ENCODE data around the gene KCTD16.

KCTD16 gene

DNA sequence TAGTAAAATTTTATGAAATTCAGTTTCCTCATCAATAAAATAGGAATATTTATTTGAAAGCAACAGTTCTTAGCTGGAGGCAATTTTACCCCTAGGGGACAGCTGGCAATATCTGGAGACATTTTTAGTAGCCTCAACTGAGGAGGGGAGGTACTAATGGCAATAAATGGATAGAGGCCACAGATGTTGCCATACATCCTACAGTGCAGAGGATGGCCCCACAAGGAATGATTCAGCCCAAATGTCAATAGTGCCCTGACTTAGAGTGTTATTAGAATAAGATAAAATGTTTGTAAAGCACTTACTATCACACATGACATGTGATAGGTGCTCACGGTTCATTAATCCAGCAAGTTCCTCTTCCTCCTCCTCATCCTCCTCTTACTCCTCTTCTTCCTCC lies 293.6 kb downstream of the KCTD16 start:
- peaks cover 8% of the 10 kb centered on the region for H3K9me3 Mint-ChIP-seq (ENCODE audit: low read depth)
- no peaks in the 10 kb centered on the region for H3K27me3 Mint-ChIP-seq
- H3K4me3 Mint-ChIP-seq, result no peak overlapping the region
- no peak overlapping the region for H3K27ac Mint-ChIP-seq
- no peaks in the 10 kb centered on the region for H3K36me3 Mint-ChIP-seq
- no peaks in the 10 kb centered on the region for H3K4me1 Mint-ChIP-seq (ENCODE audit: low read depth)

DNA sequence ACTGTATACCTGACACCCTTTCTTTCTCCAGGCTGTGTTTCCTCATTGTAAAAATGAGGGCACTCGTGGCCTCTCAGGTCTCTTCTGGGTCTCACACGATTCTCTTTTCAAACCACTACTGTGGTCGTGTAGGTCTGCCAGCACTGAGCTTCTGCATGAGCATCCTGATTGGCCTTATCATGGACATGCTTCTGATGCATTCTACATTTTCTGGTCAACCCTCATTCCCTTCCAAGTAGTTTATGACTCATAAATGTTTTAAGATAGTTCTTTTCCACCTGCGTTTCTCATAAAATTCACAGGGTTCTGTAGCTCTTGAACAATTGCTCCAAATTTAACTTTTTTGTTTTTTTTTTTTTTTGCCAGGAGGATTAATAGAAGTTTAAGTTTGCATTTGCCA lies 294.8 kb downstream of the KCTD16 start:
- H3K27me3 Mint-ChIP-seq, result no peaks in the 10 kb centered on the region
- no peaks in the 10 kb centered on the region for H3K4me1 Mint-ChIP-seq (ENCODE audit: low read depth)
- no peaks in the 10 kb centered on the region for H3K36me3 Mint-ChIP-seq
- H3K9me3 Mint-ChIP-seq (ENCODE audit: low read depth), result peaks cover 4% of the 10 kb centered on the region
- H3K4me3 Mint-ChIP-seq, result no peak overlapping the region
- H3K27ac Mint-ChIP-seq, result no peak overlapping the region

DNA sequence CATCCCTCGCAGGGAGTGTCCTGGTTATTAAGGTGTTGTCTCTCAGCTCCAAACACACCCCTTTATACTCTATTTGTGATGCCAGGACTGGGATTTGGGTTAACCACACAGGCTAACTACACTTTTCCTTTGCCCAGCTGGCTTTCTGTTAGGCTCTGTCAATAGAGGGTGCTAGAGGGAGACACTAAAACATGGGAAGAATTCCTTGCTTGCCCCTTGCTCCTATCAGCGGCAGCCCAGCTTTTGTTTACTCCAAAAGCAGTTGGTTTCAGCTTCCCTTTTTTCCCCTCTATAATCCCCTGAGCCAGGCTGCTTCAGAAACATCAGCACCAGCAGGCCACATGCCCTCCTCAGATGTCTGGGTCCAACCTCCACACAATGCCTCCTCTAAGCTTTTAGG lies 297.1 kb downstream of the KCTD16 start:
- Mint-ChIP-seq H3K27me3 (no peaks in the 10 kb centered on the region), H3K9me3 (ENCODE audit: low read depth) (no peaks in the 10 kb centered on the region), H3K27ac (no peak overlapping the region), H3K4me1 (ENCODE audit: low read depth) (no peaks in the 10 kb centered on the region), H3K4me3 (no peak overlapping the region), H3K36me3 (no peaks in the 10 kb centered on the region)

DNA sequence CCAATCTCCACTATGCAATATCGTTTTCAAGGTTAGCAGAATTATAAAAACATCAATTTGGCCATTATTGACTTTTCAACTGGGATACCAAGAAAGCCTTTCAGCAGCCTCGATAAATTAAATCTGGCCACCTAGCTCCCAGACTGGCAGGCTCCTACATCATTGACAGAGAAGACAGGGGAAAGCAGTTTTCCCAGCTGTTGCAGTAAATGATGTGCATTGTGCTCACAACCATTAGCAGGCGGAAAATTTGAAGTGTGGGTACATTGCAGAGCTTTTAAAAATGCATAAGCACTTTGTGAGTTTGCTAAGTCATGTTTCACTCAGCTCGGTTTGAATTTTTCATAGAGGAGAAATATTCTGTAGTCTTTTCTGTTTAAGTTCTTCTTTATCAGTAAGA lies 297.9 kb downstream of the KCTD16 start:
- no peaks in the 10 kb centered on the region for H3K36me3 Mint-ChIP-seq
- H3K9me3 Mint-ChIP-seq (ENCODE audit: low read depth), result no peaks in the 10 kb centered on the region
- H3K4me3 Mint-ChIP-seq, result no peak overlapping the region
- no peak overlapping the region for H3K27ac Mint-ChIP-seq
- no peaks in the 10 kb centered on the region for H3K4me1 Mint-ChIP-seq (ENCODE audit: low read depth)
- H3K27me3 Mint-ChIP-seq, result no peaks in the 10 kb centered on the region

DNA sequence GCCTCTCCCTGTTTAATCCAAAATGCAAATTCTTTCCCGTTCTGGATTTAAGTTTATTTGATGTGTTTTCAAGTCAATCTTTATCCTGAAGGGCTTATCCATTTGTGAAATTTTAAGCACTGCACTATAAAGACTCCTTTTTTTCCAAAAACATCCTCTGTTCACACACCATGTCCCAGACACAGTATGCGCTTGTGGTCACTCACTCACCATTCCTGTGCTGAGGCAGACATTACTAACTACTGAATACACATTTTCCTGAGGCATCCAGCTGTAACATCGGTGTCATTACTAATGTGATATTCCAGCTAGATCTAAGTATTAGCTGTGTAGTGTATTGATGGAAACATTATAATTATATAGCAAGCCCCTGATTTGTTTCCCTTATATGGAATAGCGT lies 298.4 kb downstream of the KCTD16 start:
- Mint-ChIP-seq H3K9me3 (ENCODE audit: low read depth) (no peaks in the 10 kb centered on the region), H3K36me3 (no peaks in the 10 kb centered on the region), H3K4me3 (no peak overlapping the region), H3K4me1 (ENCODE audit: low read depth) (no peaks in the 10 kb centered on the region), H3K27ac (no peak overlapping the region), H3K27me3 (no peaks in the 10 kb centered on the region)

DNA sequence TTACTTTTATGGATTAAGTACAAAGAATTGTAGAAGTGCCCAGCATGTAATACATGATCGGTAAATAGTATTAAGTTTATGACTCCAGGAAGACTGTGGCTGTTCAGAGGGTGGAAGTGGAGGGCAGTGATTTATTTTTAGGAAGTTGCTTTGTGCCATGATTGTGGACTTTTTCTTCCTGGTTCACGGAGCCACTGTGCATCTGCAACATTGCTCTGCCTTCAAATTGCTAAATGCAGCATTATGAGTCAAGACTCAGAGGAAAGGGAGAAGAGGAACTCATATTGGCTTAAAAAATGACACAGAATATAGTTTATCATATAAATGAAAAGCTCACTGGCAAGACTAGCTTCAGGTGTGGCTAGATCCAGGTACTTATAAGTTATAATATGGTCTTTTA lies 301.5 kb downstream of the KCTD16 start:
- H3K4me3 Mint-ChIP-seq, result no peak overlapping the region
- H3K27ac Mint-ChIP-seq, result no peak overlapping the region
- H3K9me3 Mint-ChIP-seq (ENCODE audit: low read depth), result no peaks in the 10 kb centered on the region
- H3K4me1 Mint-ChIP-seq (ENCODE audit: low read depth), result no peaks in the 10 kb centered on the region
- no peaks in the 10 kb centered on the region for H3K36me3 Mint-ChIP-seq
- H3K27me3 Mint-ChIP-seq, result no peaks in the 10 kb centered on the region

DNA sequence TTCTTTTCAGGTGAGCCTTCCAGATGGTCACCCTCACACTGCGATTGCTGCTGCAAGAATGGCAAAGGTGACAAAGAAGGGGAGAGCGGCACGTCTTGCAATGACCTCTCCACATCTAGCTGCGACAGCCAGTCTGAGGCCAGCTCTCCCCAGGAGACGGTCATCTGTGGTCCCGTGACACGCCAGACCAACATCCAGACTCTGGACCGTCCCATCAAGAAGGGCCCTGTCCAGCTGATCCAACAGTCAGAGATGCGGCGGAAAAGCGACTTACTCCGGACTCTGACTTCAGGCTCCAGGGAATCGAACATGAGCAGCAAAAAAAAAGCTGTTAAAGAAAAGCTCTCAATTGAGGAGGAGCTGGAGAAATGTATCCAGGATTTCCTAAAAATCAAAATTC lies 303.0 kb downstream of the KCTD16 start:
- no peak overlapping the region for H3K4me3 Mint-ChIP-seq
- no peaks in the 10 kb centered on the region for H3K9me3 Mint-ChIP-seq (ENCODE audit: low read depth)
- H3K27me3 Mint-ChIP-seq, result no peaks in the 10 kb centered on the region
- no peak overlapping the region for H3K27ac Mint-ChIP-seq
- H3K4me1 Mint-ChIP-seq (ENCODE audit: low read depth), result no peaks in the 10 kb centered on the region
- H3K36me3 Mint-ChIP-seq, result no peaks in the 10 kb centered on the region

DNA sequence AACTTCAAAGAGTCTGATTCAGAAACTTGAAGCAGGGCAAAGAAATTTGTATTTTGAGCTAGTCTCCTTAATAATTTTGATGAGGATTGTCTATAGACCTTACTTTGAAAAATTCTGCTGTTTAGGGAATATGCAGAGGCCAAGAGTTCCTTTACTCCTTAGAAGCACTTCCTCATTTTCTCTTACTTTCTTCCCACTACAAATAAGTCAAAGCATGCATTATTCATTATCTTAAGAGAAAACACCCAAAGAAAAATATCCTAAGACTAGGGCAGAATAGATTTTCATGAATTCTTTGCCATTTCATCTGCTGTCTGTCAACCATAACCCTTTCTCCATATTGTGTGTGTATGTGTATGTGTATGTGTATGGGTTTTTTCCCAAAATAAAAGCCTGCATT lies 307.9 kb downstream of the KCTD16 start:
- Mint-ChIP-seq H3K4me1 (ENCODE audit: low read depth) (no peaks in the 10 kb centered on the region), H3K36me3 (no peaks in the 10 kb centered on the region), H3K27me3 (no peaks in the 10 kb centered on the region), H3K4me3 (no peak overlapping the region), H3K27ac (no peak overlapping the region), H3K9me3 (ENCODE audit: low read depth) (no peaks in the 10 kb centered on the region)

DNA sequence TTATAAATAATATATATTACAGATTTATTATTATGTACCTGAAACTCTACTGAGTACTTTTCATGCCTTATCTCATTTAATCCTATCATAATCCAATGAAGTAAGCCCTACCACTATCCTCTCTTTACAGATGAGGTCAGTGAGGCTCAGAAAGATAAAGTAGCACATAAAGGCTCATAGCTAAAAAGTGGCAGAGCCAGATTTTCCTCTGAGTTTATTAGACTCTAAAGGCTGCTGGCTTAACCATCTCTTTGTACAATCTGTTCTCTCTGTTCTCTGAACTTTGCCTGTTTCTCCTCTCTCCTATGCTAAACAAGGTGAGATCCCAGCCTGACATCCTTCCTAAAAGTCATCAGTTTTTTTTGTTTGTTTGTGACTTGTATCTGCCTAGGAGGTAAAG lies 311.2 kb downstream of the KCTD16 start:
- no peak overlapping the region for H3K4me3 Mint-ChIP-seq
- no peaks in the 10 kb centered on the region for H3K9me3 Mint-ChIP-seq (ENCODE audit: low read depth)
- H3K4me1 Mint-ChIP-seq (ENCODE audit: low read depth), result no peaks in the 10 kb centered on the region
- no peaks in the 10 kb centered on the region for H3K36me3 Mint-ChIP-seq
- H3K27ac Mint-ChIP-seq, result no peak overlapping the region
- H3K27me3 Mint-ChIP-seq, result no peaks in the 10 kb centered on the region

DNA sequence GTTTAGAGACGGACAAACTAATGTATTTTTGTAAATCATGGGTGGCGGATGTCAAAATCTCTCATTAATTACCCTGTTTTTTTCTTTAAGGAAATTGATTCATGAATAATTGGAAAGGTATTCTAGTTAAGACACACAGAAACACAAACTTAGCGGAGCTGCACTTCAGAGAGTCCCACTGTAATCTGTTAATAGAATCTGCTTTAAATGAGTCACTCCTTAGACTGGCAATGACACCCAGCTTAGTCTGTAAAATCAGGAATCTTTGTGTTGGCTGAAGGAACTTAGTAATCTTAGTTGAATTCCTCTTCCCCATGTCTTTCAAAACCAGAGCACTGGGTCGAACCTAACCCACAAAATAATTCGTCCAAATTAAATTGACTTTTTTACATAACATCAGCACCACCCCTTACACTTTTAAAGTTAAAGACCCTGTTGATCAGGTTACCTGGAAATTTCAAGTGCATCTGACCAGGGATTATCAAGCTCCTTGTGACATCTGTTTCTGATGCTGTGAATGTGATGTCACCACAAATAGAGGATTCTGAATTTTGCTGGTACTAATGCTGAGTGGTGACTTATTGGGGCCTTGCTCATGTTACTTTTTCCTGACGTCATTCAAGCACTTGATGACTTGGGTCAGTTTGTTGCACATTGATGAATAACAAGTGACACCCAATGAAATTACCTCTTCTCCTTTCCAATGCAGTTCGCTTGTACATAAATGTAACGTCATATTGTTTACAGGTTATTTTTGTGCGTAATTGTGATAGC lies 313.6 kb downstream of the KCTD16 start:
- Mint-ChIP-seq H3K9me3 (ENCODE audit: low read depth) (peaks cover 3% of the 10 kb centered on the region), H3K4me1 (ENCODE audit: low read depth) (no peaks in the 10 kb centered on the region), H3K4me3 (no peak overlapping the region), H3K27ac (no peak overlapping the region), H3K36me3 (no peaks in the 10 kb centered on the region), H3K27me3 (no peaks in the 10 kb centered on the region)

DNA sequence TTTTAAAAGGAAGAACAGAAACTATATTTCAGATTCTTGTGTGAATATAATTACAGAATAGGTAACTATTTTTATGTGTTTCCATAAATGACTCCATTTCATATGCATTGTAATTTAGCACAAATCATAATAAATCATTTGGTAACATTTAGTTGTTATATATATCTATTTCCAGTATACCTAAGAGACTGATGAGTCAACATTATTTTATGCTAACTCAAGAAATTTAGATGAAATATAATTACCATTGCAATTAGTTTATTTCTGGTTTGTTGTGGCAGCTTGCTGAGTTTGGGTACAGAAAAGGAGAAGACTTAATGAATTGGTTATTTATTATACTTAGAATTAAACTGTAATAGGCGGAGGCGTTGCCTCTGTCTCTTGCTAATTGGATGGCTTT lies 314.9 kb downstream of the KCTD16 start:
- H3K9me3 Mint-ChIP-seq (ENCODE audit: low read depth), result peaks cover 6% of the 10 kb centered on the region
- no peaks in the 10 kb centered on the region for H3K27me3 Mint-ChIP-seq
- H3K4me3 Mint-ChIP-seq, result no peak overlapping the region
- H3K36me3 Mint-ChIP-seq, result no peaks in the 10 kb centered on the region
- H3K4me1 Mint-ChIP-seq (ENCODE audit: low read depth), result no peaks in the 10 kb centered on the region
- no peak overlapping the region for H3K27ac Mint-ChIP-seq

DNA sequence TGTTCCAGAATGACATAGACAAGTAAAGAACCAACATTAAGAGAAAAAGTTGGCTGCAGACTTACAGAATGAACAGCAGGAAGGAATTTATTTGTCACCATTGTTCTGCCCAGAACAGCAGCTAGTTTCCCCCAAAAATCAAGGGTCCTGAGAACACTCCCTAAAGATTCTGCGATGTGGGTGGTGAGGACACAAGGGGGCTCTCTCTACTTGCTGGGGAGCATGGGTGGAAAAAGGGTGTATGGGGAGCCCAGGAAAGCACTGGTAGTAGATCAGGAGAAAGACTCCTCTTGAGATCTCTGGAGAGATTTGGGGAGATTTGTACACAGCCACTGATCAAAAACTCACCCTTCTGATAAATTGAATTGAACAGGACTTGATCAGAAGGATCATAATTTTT lies 316.5 kb downstream of the KCTD16 start:
- H3K36me3 Mint-ChIP-seq, result no peaks in the 10 kb centered on the region
- H3K4me1 Mint-ChIP-seq (ENCODE audit: low read depth), result no peaks in the 10 kb centered on the region
- H3K27ac Mint-ChIP-seq, result no peak overlapping the region
- H3K9me3 Mint-ChIP-seq (ENCODE audit: low read depth), result peaks cover 14% of the 10 kb centered on the region
- no peaks in the 10 kb centered on the region for H3K27me3 Mint-ChIP-seq
- no peak overlapping the region for H3K4me3 Mint-ChIP-seq

DNA sequence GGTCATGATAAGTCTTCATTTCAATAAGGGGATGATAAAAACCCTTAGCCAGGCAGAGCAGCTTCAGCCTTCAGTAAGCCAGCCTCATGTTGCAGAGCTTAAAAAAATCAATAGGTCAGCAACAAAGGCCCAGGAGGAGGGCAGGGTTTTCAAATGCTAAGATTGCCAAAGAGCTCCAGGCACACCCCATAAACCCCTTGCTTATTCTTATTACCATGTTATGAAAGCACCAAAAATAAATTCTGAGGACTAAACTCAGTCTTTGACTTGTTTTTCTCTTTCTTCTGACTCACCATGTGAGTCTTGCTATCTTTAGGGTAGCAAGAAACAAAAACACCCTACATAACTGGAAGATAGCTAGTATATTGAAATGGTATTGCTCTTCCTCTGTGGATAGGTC lies 317.1 kb downstream of the KCTD16 start:
- Mint-ChIP-seq H3K27ac (no peak overlapping the region), H3K4me3 (no peak overlapping the region), H3K36me3 (no peaks in the 10 kb centered on the region), H3K27me3 (no peaks in the 10 kb centered on the region), H3K9me3 (ENCODE audit: low read depth) (peaks cover 14% of the 10 kb centered on the region), H3K4me1 (ENCODE audit: low read depth) (no peaks in the 10 kb centered on the region)

DNA sequence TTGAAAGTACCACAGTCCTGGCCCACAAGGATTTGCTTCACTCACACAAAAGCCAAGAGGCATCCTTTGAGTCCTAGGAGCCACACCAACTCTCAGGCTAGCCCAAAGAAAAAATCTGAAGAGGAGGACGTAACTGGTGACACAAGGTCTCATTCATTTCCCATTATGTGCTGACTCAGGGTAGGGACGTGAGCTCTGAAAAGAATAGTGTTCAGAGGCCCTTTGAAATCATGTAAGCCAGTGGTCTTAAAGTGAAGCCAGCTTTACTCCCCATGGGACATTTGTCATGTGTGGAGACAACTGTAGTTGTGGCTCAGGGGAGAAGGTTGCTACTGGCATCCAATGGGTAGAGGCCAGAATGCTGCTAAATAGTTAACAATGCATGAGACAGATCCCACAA lies 332.4 kb downstream of the KCTD16 start:
- Mint-ChIP-seq H3K27ac (no peak overlapping the region), H3K36me3 (no peaks in the 10 kb centered on the region), H3K9me3 (ENCODE audit: low read depth) (peaks cover 10% of the 10 kb centered on the region), H3K27me3 (no peaks in the 10 kb centered on the region), H3K4me1 (ENCODE audit: low read depth) (no peaks in the 10 kb centered on the region), H3K4me3 (no peak overlapping the region)

DNA sequence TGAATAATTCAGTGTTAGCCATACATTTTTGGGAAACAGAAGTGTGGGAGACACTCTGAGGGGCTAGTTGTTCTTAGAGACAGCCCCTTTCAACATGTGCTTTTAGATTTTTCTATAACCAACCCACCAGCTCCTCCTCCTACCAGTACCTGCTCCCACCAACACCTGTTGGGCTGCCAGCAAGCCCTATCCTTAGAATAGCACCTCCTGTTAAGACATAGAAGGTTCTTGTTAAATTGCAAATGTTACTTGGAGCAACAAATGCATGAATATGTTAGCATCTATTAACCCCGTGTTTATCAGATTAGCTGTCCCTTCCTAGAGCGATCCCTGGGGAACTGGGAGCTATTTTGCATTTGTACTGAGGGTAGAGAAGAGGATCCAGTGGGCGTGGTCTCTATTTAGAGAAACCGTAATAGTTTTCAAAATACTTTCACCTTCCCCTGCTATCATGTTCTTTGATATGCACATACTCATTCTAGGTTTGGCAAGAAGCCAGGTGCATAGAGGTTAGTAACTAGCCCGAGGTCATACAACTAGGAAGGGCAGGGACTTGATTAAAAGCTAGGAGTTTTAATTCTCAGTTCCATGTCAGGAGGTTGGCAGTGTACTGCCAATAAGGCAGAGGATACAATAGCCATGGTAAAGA lies 334.4 kb downstream of the KCTD16 start:
- H3K4me1 Mint-ChIP-seq (ENCODE audit: low read depth), result no peaks in the 10 kb centered on the region
- no peak overlapping the region for H3K27ac Mint-ChIP-seq
- H3K4me3 Mint-ChIP-seq, result no peak overlapping the region
- H3K27me3 Mint-ChIP-seq, result no peaks in the 10 kb centered on the region
- no peaks in the 10 kb centered on the region for H3K36me3 Mint-ChIP-seq
- H3K9me3 Mint-ChIP-seq (ENCODE audit: low read depth), result peaks cover 7% of the 10 kb centered on the region

All from activated naive CD8-positive, alpha-beta T cell (primary cell).